H1 (cell line): ENCODE measurements around the gene P2RY8. TPM values are rescaled to one million over a fixed set of nuclear protein-coding genes. Genes with fewer than 3 reads are reported as not detected.

Experiments used
- CTCF ChIA-PET: fragments of 300-600 bp; sonication (Branson Sonifier 250); formaldehyde crosslinking; loops from one replicate; lab custom pipeline; 2021; ENCODE audit not compliant: partially characterized antibody; lab: Charles Lee
- POLR2A ChIA-PET: fragments of 300-600 bp; sonication (Branson Sonifier 250); formaldehyde crosslinking; loops from one replicate; lab custom pipeline; 2021; ENCODE audit warnings: inconsistent platforms; ENCODE audit not compliant: partially characterized antibody; lab: Charles Lee
- DNase-seq, 2 experiments: peaks; one replicate each; pipeline versions ENCODE4 v3.0.0 to v3.0.0-alpha.2; 2010 to 2022; ENCODE audit warnings: low spot score in 2 of 2, low read depth in 1 of 2, mixed read lengths in 1 of 2
- FAIRE-seq: peaks from 2 replicates; lab custom pipeline; 2011; peaks lifted over from hg19 to GRCh38; lab: Jason Lieb, UNC
- H2AFZ ChIP-seq: 2 replicates; pipeline ENCODE4 v1.8.1; 2012; ENCODE audit warnings: low read length, inconsistent platforms
- H2AK5ac ChIP-seq: 2 replicates; pipeline ENCODE4 v1.6.1; 2013; ENCODE audit warnings: low read depth, low read length
- H2BK120ac ChIP-seq: replicated peaks from 2 replicates; pipeline ENCODE3; 2013; ENCODE audit warnings: low read depth, low read length, inconsistent platforms
- H2BK12ac ChIP-seq: 2 replicates; pipeline ENCODE4 v1.6.1; 2013; ENCODE audit warnings: low read depth, low read length
- H2BK15ac ChIP-seq: 2 replicates; pipeline ENCODE4 v1.6.1; 2013; ENCODE audit warnings: low read length
- H2BK20ac ChIP-seq: 2 replicates; pipeline ENCODE4 v1.6.1; 2013; ENCODE audit warnings: low read length
- H2BK5ac ChIP-seq: 2 replicates; pipeline ENCODE4 v1.6.1; 2013; ENCODE audit warnings: low read depth, low read length
- H3K14ac ChIP-seq: 2 replicates; pipeline ENCODE4 v1.6.1; 2013; ENCODE audit warnings: inconsistent platforms; ENCODE audit not compliant: insufficient read length
- H3K18ac ChIP-seq: 2 replicates; pipeline ENCODE4 v1.6.1; 2013; ENCODE audit warnings: low read length; ENCODE audit errors: extremely low read depth
- H3K23ac ChIP-seq: 2 replicates; pipeline ENCODE4 v1.6.1; 2013; ENCODE audit warnings: inconsistent platforms; ENCODE audit not compliant: insufficient read length
- H3K23me2 ChIP-seq: 2 replicates; pipeline ENCODE4 v1.6.1; 2013; ENCODE audit warnings: low read depth, low read length
- H3K27ac ChIP-seq: 2 replicates; pipeline ENCODE4 v1.6.1; 2011; ENCODE audit warnings: low read depth, low read length, inconsistent platforms
- H3K27me3 ChIP-seq, 4 experiments: replicated peaks in 1 of 4; 1 replicate in 1 of 4; 2 replicates in 3 of 4; pipeline versions ENCODE4 v1.6.1 to v1.8.1; 2011 to 2013; ENCODE audit warnings: low read length in 3 of 4, mild to moderate bottlenecking in 3 of 4, inconsistent platforms in 2 of 4, mixed read lengths in 2 of 4, moderate library complexity in 1 of 4; ENCODE audit not compliant: control insufficient read depth in 3 of 4, insufficient read depth in 3 of 4; ENCODE audit errors: extremely low read depth in 1 of 4
- H3K36me3 ChIP-seq, 4 experiments: 2 replicates each; pipeline versions ENCODE4 v1.6.1 to v1.8.1; 2011 to 2013; ENCODE audit warnings: mild to moderate bottlenecking in 4 of 4, low read length in 3 of 4, moderate library complexity in 2 of 4, control low read depth in 1 of 4, inconsistent platforms in 1 of 4; ENCODE audit not compliant: insufficient read depth in 4 of 4, control insufficient read depth in 2 of 4
- H3K4ac ChIP-seq: replicated peaks from 2 replicates; pipeline ENCODE3; 2013; ENCODE audit warnings: low read length, low read depth, mixed read lengths, inconsistent platforms; ENCODE audit not compliant: insufficient read length
- H3K4me1 ChIP-seq, 4 experiments: replicated peaks in 1 of 4; 1 replicate in 1 of 4; 2 replicates in 3 of 4; pipeline versions ENCODE4 v1.6.1 to v1.8.1; 2011 to 2013; ENCODE audit warnings: low read length in 3 of 4, inconsistent platforms in 2 of 4, mixed read lengths in 1 of 4; ENCODE audit not compliant: insufficient read depth in 4 of 4, control insufficient read depth in 3 of 4
- H3K4me2 ChIP-seq, 2 experiments: 2 replicates each; pipeline versions ENCODE4 v1.6.1 to v1.8.1; 2011 to 2013; ENCODE audit warnings: low read depth in 2 of 2, low read length in 2 of 2, control low read depth in 1 of 2, inconsistent platforms in 1 of 2, mild to moderate bottlenecking in 1 of 2; ENCODE audit not compliant: insufficient read depth in 1 of 2
- H3K4me3 ChIP-seq, 4 experiments: fragments of 200-600, 300-600 bp in 1 of 4; sonication (generic), shearing (Covaris generic), sonication (Bioruptor Twin) in 1 of 4; 2 replicates each; pipeline versions ENCODE4 v1.5.1 to v1.8.1; 2011 to 2016; ENCODE audit warnings: low read length in 4 of 4, low read depth in 3 of 4, control low read depth in 2 of 4, inconsistent platforms in 2 of 4, mild to moderate bottlenecking in 2 of 4, mixed read lengths in 1 of 4, moderate library complexity in 1 of 4; ENCODE audit not compliant: insufficient read depth in 2 of 4; ENCODE audit errors: extremely low read depth in 1 of 4
- H3K56ac ChIP-seq: replicated peaks from 2 replicates; pipeline ENCODE3; 2013; ENCODE audit warnings: low read depth, mild to moderate bottlenecking, mixed read lengths, low read length, inconsistent platforms; ENCODE audit not compliant: insufficient read length
- H3K79me1 ChIP-seq: 2 replicates; pipeline ENCODE4 v1.6.1; 2013; ENCODE audit warnings: low read depth, low read length, control low read depth
- H3K79me2 ChIP-seq, 2 experiments: 2 replicates each; pipeline versions ENCODE4 v1.6.1 to v1.8.1; 2012 to 2013; ENCODE audit warnings: low read length in 2 of 2, mild to moderate bottlenecking in 2 of 2, inconsistent platforms in 1 of 2; ENCODE audit not compliant: insufficient read depth in 2 of 2, control insufficient read depth in 1 of 2
- H3K9ac ChIP-seq, 4 experiments: replicated peaks in 1 of 4; 1 replicate in 1 of 4; 2 replicates in 3 of 4; pipeline versions ENCODE4 v1.6.1 to v1.8.1; 2011 to 2013; ENCODE audit warnings: low read depth in 3 of 4, low read length in 3 of 4, control low read depth in 2 of 4, mild to moderate bottlenecking in 2 of 4, moderate library complexity in 2 of 4, inconsistent platforms in 1 of 4; ENCODE audit errors: extremely low read depth in 1 of 4
- H3K9me3 ChIP-seq, 2 experiments: 2 replicates each; pipeline versions ENCODE4 v1.6.1 to v1.8.1; 2012 to 2013; ENCODE audit warnings: mild to moderate bottlenecking in 2 of 2, moderate library complexity in 2 of 2, control low read depth in 1 of 2, inconsistent platforms in 1 of 2, low read depth in 1 of 2, low read length in 1 of 2, mixed read lengths in 1 of 2; ENCODE audit not compliant: insufficient read depth in 2 of 2
- H4K20me1 ChIP-seq, 2 experiments: replicated peaks in 1 of 2; 2 replicates each; pipeline versions ENCODE3 to v1.8.1; 2011 to 2013; ENCODE audit warnings: inconsistent platforms in 2 of 2, low read length in 2 of 2, mild to moderate bottlenecking in 1 of 2; ENCODE audit not compliant: insufficient read depth in 2 of 2, control insufficient read depth in 1 of 2
- H4K5ac ChIP-seq: 2 replicates; pipeline ENCODE4 v1.6.1; 2013; ENCODE audit warnings: low read length, low read depth, mixed read lengths, inconsistent platforms; ENCODE audit not compliant: insufficient read length
- H4K8ac ChIP-seq: 2 replicates; pipeline ENCODE4 v1.8.0; 2013; ENCODE audit warnings: mild to moderate bottlenecking, moderate library complexity, low read length, inconsistent platforms; ENCODE audit not compliant: insufficient read depth; ENCODE audit errors: extremely low read depth
- H4K91ac ChIP-seq: replicated peaks from 2 replicates; pipeline ENCODE3; 2013; ENCODE audit warnings: low read length, mixed read lengths, inconsistent platforms; ENCODE audit not compliant: insufficient read length
- BRCA1 ChIP-seq: IDR thresholded peaks from 2 replicates; pipeline ENCODE4 v1.6.1; 2012; ENCODE audit warnings: low read depth, low read length, improper control_type of control experiment
- EGR1 ChIP-seq: IDR thresholded peaks from 2 replicates; pipeline ENCODE4 v1.6.1; 2011; ENCODE audit warnings: low read depth, low read length, borderline replicate concordance
- JUND ChIP-seq: IDR thresholded peaks from 2 replicates; pipeline ENCODE4 v1.6.1; 2011; ENCODE audit warnings: mild to moderate bottlenecking, improper control_type of control experiment, low read length
- WGBS, 2 experiments: shearing (Covaris generic) in 1 of 2; methylation state at CpG; one replicate each; pipeline versions ENCODE4 v1.1.6 to v1.1.7; 2013 to 2015; ENCODE audit warnings: low lambda C conversion rate in 2 of 2, mixed read lengths in 2 of 2, inconsistent platforms in 1 of 2, low coverage in 1 of 2, missing lambda C conversion rate in 1 of 2; ENCODE audit not compliant: insufficient replicate concordance in 2 of 2, insufficient coverage in 1 of 2, insufficient read length in 1 of 2; ENCODE audit errors: extremely low coverage in 1 of 2, missing lambda C conversion rate in 1 of 2; 5-methylcytosine and 5-hydroxymethylcytosine counted together
- polyA plus RNA-seq, 7 experiments: library from polyadenylated mRNA; depleted of rRNA in 3 of 7; stranded (reverse) in 5 of 7; unstranded in 2 of 7; fragments of >200 nt in 5 of 7; fragments of 200-250 nt in 2 of 7; gene quantifications; 1 replicate in 5 of 7; 2 replicates in 1 of 7; 4 replicates in 1 of 7; pipeline versions ENCODE4 v1.2.1 to v1.2.3, GENCODE V29; 2011 to 2013; ENCODE audit warnings: missing spikeins in 2 of 7, mixed read lengths in 2 of 7
- total RNA-seq: library from RNA; stranded (reverse); fragmentation: NEBNext Ultra II Directional; extraction: Animal tissue kit (Norgen Biotek cat#: 25700); gene quantifications from 2 replicates; pipeline ENCODE4 v1.2.1, GENCODE V29; 2021

Gene P2RY8
- total and polyA plus RNA-seq, 2 of the 8 experiments (the other 6 are each of a cell fraction or from before 2014, with no cell fraction given), result 0.09 to 0.15 TPM

- FAIRE-seq (peak; percentile 32), DNase-seq (peak in 1 of 2 experiments; percentile 30)
- Histone ChIP-seq H3K27me3 (no peaks in the 10 kb centered on the region), H4K91ac (no peak overlapping the region), H4K8ac (no peak overlapping the region), H3K27ac (no peak overlapping the region), H3K18ac (no peak overlapping the region), H4K5ac (no peak overlapping the region), H3K23ac (no peak overlapping the region), H3K4ac (no peak overlapping the region), H3K23me2 (peaks cover 26% of the 10 kb centered on the region; the same call in 1 of the 2 replicates), H2AFZ (no peak overlapping the region), H2BK15ac (no peak overlapping the region), H3K4me3 (no peak overlapping the region), H2BK120ac (no peak overlapping the region), H3K79me2 (no peaks in the 10 kb centered on the region), H3K36me3 (no peaks in the 10 kb centered on the region), H3K4me2 (no peak overlapping the region), H3K14ac (no peak overlapping the region), H3K79me1 (no peaks in the 10 kb centered on the region), H2BK5ac (no peak overlapping the region), H2AK5ac (no peak overlapping the region), H2BK12ac (no peak overlapping the region), H3K9me3 (no peaks in the 10 kb centered on the region), H3K4me1 (no peaks in the 10 kb centered on the region), H3K9ac (no peak overlapping the region), H3K56ac (no peak overlapping the region), H2BK20ac (no peak overlapping the region), H4K20me1 (peaks cover 0 to 2% of the 10 kb centered on the region in 2 experiments)
- TF ChIP-seq JUND (no peak), BRCA1 (no peak), EGR1 (no peak)
- 83% methylated on average over 9 of the region's 9 CpGs; no CpG with 5 or more reads in 1 of the 2 experiments for whole genome bisulfite sequencing, 2 experiments
- CTCF ChIA-PET, result no interaction called here
- POLR2A ChIA-PET, result no interaction called here
These were observed 8.7 kb downstream of the P2RY8 start for GRCh38 chrX:1528186-1528883.
